HS-5 (cell line): Measurements from ENCODE around the gene COQ2.

ENCODE experiments used
- DNase-seq: peaks from one replicate; pipeline ENCODE4 v3.0.0-alpha.2; 2012; ENCODE audit warnings: low read depth

Gene COQ2

DNA sequence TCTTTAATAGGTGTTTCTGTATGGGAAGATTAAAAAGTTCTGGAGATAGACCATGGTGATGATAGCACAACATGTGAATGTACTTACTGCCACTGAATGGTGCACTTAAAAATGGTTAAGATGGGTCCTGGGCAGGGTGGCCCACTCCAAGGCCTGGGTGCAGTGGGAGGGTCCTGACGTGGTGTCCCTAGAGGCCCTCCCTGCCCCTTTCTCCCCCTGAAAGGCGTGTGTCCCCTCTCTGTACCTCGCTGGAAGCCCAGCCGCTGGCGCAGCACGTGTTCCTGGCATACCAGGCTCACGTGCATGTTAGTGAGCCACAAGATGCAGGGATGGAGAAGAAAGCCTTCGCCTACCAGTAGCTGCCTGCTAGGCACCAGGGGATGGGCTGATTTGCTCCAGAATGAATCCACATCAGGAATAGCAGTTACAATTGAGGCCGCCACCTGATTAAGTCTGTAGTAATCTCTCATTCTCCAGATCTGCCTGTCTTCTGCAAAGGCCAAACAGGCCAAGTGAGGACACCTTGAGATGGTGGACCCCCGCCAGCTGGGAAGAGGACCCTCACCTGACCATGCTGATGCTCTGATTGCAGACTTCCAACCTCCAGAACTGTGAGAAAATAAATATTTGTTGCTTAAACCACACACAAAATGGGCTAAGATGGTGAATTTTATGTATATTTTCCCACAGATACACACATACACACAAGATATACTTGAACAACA, 67.5 kb downstream of the COQ2 start:
- DNase-seq, result no peak

DNA sequence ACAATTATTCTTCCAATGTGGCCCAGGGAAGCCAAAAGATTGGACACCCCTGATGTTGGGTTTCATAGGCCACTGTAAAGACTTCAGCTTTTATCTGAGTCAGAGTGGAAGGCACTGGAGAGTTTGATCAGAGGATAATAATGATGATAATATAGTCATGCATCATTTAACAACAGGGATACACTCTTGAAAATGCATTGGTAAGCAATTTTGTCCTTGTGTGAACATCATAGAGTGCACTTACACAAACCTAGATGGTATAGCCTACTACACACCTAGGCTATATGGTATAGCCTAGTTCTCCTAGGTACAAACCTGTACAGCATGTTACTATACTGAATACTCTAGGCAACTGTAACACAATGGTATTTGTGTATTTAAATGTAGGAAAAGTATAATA, 70.5 kb downstream of the COQ2 start:
- DNase-seq, result no peak
